H1 (cell line): Measurements from ENCODE around the gene HSF5. TPM values are rescaled to one million over a fixed set of nuclear protein-coding genes. Genes with fewer than 3 reads are reported as not detected.

ENCODE experiments used
- ASH2L ChIP-seq: fragments of 200-600, 300-600 bp; sonication (generic); IDR thresholded peaks from one replicate; pipeline ENCODE4 v1.7.1; 2017; ENCODE audit warnings: low read length
- GABPA ChIP-seq: IDR thresholded peaks from 2 replicates; pipeline ENCODE4 v1.6.1; 2011; ENCODE audit warnings: mild to moderate bottlenecking, low read length, moderate library complexity, borderline replicate concordance; ENCODE audit not compliant: insufficient read depth
- RFX5 ChIP-seq: IDR thresholded peaks from 2 replicates; pipeline ENCODE4 v1.6.1; 2011; ENCODE audit warnings: low read depth, low read length, improper control_type of control experiment, borderline replicate concordance
- SIRT6 ChIP-seq: IDR thresholded peaks from one replicate; pipeline ENCODE4 v1.7.1; 2012; ENCODE audit warnings: low read length, inconsistent platforms
- SIX5 ChIP-seq: IDR thresholded peaks from 2 replicates; pipeline ENCODE4 v1.6.1; 2011; ENCODE audit warnings: mild to moderate bottlenecking, low read depth, low read length
- TAF1 ChIP-seq: IDR thresholded peaks from 2 replicates; pipeline ENCODE4 v1.6.1; 2011; ENCODE audit warnings: mild to moderate bottlenecking, low read depth, low read length
- TEAD4 ChIP-seq: IDR thresholded peaks from 2 replicates; pipeline ENCODE4 v1.6.1; 2012; ENCODE audit warnings: low read depth, low read length, inconsistent platforms, mixed read lengths
- polyA plus RNA-seq, 7 experiments: library from polyadenylated mRNA; depleted of rRNA in 3 of 7; stranded (reverse) in 5 of 7; unstranded in 2 of 7; fragments of >200 nt in 5 of 7; fragments of 200-250 nt in 2 of 7; gene quantifications; 1 replicate in 5 of 7; 2 replicates in 1 of 7; 4 replicates in 1 of 7; pipeline versions ENCODE4 v1.2.1 to v1.2.3, GENCODE V29; 2011 to 2013; ENCODE audit warnings: missing spikeins in 2 of 7, mixed read lengths in 2 of 7
- total RNA-seq: library from RNA; stranded (reverse); fragmentation: NEBNext Ultra II Directional; extraction: Animal tissue kit (Norgen Biotek cat#: 25700); gene quantifications from 2 replicates; pipeline ENCODE4 v1.2.1, GENCODE V29; 2021
- TF ChIP-seq, protein P1 (sequence below): fragments of 300-600 bp; sonication (generic); IDR thresholded peaks from 2 replicates; pipeline ENCODE4 v1.7.1; 2012; ENCODE audit warnings: low read length, moderate library complexity, mild to moderate bottlenecking, inconsistent platforms; ENCODE audit not compliant: insufficient replicate concordance
- TF ChIP-seq, protein P2 (sequence below): IDR thresholded peaks from 2 replicates; pipeline ENCODE4 v1.6.1; 2012; ENCODE audit warnings: low read length, inconsistent platforms
- TF ChIP-seq, protein P3 (sequence below): IDR thresholded peaks from 2 replicates; pipeline ENCODE4 v1.6.1; 2012; ENCODE audit warnings: inconsistent platforms

Gene HSF5
- total and polyA plus RNA-seq, 2 of the 8 experiments (the other 6 are each of a cell fraction or from before 2014, with no cell fraction given), result not detected

- TF ChIP-seq, protein P1, sequence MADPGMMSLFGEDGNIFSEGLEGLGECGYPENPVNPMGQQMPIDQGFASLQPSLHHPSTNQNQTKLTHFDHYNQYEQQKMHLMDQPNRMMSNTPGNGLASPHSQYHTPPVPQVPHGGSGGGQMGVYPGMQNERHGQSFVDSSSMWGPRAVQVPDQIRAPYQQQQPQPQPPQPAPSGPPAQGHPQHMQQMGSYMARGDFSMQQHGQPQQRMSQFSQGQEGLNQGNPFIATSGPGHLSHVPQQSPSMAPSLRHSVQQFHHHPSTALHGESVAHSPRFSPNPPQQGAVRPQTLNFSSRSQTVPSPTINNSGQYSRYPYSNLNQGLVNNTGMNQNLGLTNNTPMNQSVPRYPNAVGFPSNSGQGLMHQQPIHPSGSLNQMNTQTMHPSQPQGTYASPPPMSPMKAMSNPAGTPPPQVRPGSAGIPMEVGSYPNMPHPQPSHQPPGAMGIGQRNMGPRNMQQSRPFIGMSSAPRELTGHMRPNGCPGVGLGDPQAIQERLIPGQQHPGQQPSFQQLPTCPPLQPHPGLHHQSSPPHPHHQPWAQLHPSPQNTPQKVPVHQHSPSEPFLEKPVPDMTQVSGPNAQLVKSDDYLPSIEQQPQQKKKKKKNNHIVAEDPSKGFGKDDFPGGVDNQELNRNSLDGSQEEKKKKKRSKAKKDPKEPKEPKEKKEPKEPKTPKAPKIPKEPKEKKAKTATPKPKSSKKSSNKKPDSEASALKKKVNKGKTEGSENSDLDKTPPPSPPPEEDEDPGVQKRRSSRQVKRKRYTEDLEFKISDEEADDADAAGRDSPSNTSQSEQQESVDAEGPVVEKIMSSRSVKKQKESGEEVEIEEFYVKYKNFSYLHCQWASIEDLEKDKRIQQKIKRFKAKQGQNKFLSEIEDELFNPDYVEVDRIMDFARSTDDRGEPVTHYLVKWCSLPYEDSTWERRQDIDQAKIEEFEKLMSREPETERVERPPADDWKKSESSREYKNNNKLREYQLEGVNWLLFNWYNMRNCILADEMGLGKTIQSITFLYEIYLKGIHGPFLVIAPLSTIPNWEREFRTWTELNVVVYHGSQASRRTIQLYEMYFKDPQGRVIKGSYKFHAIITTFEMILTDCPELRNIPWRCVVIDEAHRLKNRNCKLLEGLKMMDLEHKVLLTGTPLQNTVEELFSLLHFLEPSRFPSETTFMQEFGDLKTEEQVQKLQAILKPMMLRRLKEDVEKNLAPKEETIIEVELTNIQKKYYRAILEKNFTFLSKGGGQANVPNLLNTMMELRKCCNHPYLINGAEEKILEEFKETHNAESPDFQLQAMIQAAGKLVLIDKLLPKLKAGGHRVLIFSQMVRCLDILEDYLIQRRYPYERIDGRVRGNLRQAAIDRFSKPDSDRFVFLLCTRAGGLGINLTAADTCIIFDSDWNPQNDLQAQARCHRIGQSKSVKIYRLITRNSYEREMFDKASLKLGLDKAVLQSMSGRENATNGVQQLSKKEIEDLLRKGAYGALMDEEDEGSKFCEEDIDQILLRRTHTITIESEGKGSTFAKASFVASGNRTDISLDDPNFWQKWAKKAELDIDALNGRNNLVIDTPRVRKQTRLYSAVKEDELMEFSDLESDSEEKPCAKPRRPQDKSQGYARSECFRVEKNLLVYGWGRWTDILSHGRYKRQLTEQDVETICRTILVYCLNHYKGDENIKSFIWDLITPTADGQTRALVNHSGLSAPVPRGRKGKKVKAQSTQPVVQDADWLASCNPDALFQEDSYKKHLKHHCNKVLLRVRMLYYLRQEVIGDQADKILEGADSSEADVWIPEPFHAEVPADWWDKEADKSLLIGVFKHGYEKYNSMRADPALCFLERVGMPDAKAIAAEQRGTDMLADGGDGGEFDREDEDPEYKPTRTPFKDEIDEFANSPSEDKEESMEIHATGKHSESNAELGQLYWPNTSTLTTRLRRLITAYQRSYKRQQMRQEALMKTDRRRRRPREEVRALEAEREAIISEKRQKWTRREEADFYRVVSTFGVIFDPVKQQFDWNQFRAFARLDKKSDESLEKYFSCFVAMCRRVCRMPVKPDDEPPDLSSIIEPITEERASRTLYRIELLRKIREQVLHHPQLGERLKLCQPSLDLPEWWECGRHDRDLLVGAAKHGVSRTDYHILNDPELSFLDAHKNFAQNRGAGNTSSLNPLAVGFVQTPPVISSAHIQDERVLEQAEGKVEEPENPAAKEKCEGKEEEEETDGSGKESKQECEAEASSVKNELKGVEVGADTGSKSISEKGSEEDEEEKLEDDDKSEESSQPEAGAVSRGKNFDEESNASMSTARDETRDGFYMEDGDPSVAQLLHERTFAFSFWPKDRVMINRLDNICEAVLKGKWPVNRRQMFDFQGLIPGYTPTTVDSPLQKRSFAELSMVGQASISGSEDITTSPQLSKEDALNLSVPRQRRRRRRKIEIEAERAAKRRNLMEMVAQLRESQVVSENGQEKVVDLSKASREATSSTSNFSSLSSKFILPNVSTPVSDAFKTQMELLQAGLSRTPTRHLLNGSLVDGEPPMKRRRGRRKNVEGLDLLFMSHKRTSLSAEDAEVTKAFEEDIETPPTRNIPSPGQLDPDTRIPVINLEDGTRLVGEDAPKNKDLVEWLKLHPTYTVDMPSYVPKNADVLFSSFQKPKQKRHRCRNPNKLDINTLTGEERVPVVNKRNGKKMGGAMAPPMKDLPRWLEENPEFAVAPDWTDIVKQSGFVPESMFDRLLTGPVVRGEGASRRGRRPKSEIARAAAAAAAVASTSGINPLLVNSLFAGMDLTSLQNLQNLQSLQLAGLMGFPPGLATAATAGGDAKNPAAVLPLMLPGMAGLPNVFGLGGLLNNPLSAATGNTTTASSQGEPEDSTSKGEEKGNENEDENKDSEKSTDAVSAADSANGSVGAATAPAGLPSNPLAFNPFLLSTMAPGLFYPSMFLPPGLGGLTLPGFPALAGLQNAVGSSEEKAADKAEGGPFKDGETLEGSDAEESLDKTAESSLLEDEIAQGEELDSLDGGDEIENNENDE, result no peak
- TF ChIP-seq, protein P2, sequence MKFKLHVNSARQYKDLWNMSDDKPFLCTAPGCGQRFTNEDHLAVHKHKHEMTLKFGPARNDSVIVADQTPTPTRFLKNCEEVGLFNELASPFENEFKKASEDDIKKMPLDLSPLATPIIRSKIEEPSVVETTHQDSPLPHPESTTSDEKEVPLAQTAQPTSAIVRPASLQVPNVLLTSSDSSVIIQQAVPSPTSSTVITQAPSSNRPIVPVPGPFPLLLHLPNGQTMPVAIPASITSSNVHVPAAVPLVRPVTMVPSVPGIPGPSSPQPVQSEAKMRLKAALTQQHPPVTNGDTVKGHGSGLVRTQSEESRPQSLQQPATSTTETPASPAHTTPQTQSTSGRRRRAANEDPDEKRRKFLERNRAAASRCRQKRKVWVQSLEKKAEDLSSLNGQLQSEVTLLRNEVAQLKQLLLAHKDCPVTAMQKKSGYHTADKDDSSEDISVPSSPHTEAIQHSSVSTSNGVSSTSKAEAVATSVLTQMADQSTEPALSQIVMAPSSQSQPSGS, result no peak
- TF ChIP-seq ASH2L (no peak), TEAD4 (no peak), SIRT6 (no peak), GABPA (no peak), SIX5 (no peak), TAF1 (no peak), RFX5 (no peak)
- TF ChIP-seq, protein P3, sequence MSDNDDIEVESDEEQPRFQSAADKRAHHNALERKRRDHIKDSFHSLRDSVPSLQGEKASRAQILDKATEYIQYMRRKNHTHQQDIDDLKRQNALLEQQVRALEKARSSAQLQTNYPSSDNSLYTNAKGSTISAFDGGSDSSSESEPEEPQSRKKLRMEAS, result no peak
These were observed 13.2 kb upstream of the HSF5 start (continued) for GRCh38 chr17:58501451-58501850.
